GM12874 (cell line): ENCODE data around the gene LRRC71.

Source experiments
- TF ChIP-seq, protein P1 (sequence below): IDR thresholded peaks from 2 replicates; pipeline ENCODE4 v1.5.1; 2011; ENCODE audit warnings: low read depth, mild to moderate bottlenecking, control low read depth, low read length, moderate library complexity; ENCODE audit not compliant: insufficient read depth

The LRRC71 gene

DNA sequence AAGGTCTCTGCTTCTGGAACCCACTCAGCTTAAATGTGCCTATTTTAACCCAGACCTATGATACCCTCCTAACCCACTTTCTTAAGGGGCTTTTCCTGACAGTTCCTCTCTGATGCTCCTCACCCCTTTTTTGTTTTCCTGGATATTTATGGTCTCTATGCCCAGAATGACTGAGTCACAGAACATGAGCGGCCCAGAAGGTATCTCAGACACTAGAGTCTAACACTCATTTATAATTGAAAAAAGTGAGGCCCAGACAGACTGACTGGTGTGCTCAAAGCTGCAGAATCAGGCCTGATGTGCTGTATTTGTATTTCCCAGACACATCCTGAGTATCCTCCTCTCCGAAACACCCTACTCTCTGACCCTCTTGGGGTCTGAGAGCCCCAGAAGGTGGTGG is 44.0 kb downstream of the LRRC71 start:
- TF ChIP-seq, protein P1, sequence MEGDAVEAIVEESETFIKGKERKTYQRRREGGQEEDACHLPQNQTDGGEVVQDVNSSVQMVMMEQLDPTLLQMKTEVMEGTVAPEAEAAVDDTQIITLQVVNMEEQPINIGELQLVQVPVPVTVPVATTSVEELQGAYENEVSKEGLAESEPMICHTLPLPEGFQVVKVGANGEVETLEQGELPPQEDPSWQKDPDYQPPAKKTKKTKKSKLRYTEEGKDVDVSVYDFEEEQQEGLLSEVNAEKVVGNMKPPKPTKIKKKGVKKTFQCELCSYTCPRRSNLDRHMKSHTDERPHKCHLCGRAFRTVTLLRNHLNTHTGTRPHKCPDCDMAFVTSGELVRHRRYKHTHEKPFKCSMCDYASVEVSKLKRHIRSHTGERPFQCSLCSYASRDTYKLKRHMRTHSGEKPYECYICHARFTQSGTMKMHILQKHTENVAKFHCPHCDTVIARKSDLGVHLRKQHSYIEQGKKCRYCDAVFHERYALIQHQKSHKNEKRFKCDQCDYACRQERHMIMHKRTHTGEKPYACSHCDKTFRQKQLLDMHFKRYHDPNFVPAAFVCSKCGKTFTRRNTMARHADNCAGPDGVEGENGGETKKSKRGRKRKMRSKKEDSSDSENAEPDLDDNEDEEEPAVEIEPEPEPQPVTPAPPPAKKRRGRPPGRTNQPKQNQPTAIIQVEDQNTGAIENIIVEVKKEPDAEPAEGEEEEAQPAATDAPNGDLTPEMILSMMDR: no peak

GRCh38 chr1:156969496-156969895 is 49.1 kb downstream of the LRRC71 start:
- TF ChIP-seq, protein P1: no peak

- TF ChIP-seq, protein P1: no peak
Observed at GRCh38 chr1:156970017-156970416, 49.6 kb downstream of the LRRC71 start.

- TF ChIP-seq, protein P1: no peak
Observed at GRCh38 chr1:156973417-156973816, 53.0 kb downstream of the LRRC71 start.

DNA sequence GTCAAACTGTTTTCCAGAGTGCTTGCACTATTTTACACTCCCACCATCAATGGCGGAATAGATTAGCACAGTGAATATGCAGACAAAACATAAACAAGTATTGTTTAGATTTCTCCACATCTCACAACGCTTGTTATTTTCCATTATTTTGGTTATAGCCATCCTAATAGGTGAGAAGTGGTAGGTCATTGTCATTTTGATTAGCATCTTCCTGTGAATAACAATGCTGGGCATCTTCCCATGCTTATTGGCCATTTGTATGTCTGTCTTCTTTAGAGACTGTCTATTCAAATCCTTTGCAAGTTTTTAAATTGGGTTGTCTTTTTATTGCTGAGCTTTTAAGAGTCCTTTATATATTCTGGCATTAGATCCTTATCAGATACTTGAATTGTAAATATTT is 54.7 kb downstream of the LRRC71 start:
- TF ChIP-seq, protein P1: no peak

DNA sequence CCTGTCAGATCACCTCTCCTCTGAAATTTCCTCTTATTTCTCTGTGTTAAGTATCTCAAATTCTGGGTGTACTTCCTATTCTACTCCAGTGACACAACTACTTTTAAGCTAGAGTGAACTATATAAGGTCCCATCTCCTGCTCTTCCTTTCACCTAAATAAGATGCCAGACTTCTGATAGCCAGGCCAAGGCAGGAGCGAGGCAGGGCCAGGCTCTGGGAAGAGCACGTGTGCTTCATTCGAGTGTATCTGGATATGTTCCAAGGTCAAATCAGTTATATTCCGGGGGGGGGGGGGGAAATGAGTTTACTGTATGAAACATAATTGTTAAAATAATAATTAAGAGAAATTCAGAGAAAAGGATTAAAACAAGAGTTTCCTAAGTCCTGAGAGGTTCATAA is 60.1 kb downstream of the LRRC71 start:
- TF ChIP-seq, protein P1: no peak
